Measurements from ENCODE around the gene MEGF8.

Gene MEGF8

GRCh38 chr19:42367929-42368328 lies 42.5 kb downstream of the MEGF8 start:
- no peak overlapping the region for H3K27ac ChIP-seq
- H3K27me3 ChIP-seq: no peaks in the 10 kb centered on the region
- H3K4me3 ChIP-seq: no peak overlapping the region
- peaks cover 0 to 3% (median 0%) of the 10 kb centered on the region in 3 donors for H3K9me3 ChIP-seq
- TF ChIP-seq CTCF (IDR thresholded peaks at IDR 0.05): no peak
- peaks cover 0 to 15% (median 3%) of the 10 kb centered on the region in 4 donors for H3K4me1 ChIP-seq
- intact Hi-C loops (cut with DNase I; ENCODE audit: low total_unique reads): no loop called here
- no peak for DNase-seq
- peaks cover 11 to 51% (median 29%) of the 10 kb centered on the region in 3 donors for H3K36me3 ChIP-seq

GRCh38 chr19:42368360-42368759 lies 42.9 kb downstream of the MEGF8 start:
- Histone ChIP-seq H3K4me3 (no peak overlapping the region), H3K9me3 (peaks cover 0 to 3% (median 0%) of the 10 kb centered on the region in 3 donors), H3K27ac (no peak overlapping the region), H3K4me1 (peaks cover 0 to 15% (median 3%) of the 10 kb centered on the region in 4 donors), H3K27me3 (no peaks in the 10 kb centered on the region), H3K36me3 (peaks cover 7 to 51% (median 24%) of the 10 kb centered on the region in 3 donors)
- no peak for DNase-seq
- no peak for TF ChIP-seq CTCF (IDR thresholded peaks at IDR 0.05)
- intact Hi-C loops (cut with DNase I; ENCODE audit: low total_unique reads): no loop called here

GRCh38 chr19:42368765-42369164 lies 43.3 kb downstream of the MEGF8 start:
- no peaks in the 10 kb centered on the region for H3K27me3 ChIP-seq
- no peak overlapping the region for H3K4me3 ChIP-seq
- H3K27ac ChIP-seq: no peak overlapping the region
- H3K4me1 ChIP-seq: peaks cover 0 to 15% (median 3%) of the 10 kb centered on the region in 4 donors
- H3K9me3 ChIP-seq: peaks cover 0 to 3% (median 0%) of the 10 kb centered on the region in 3 donors
- intact Hi-C loops (cut with DNase I; ENCODE audit: low total_unique reads): no loop called here
- no peak for DNase-seq
- no peak for TF ChIP-seq CTCF (IDR thresholded peaks at IDR 0.05)
- peaks cover 3 to 51% (median 20%) of the 10 kb centered on the region in 3 donors for H3K36me3 ChIP-seq

- no peak for TF ChIP-seq CTCF (IDR thresholded peaks at IDR 0.05)
- H3K36me3 ChIP-seq: peaks cover 0 to 50% (median 13%) of the 10 kb centered on the region in 3 donors
Observed at GRCh38 chr19:42369433-42370067, 44.1 kb downstream of the MEGF8 start.

GRCh38 chr19:42370068-42370520 lies 44.7 kb downstream of the MEGF8 start:
- DNase-seq: no peak
- no peak for TF ChIP-seq CTCF (IDR thresholded peaks at IDR 0.05)
- intact Hi-C loops (cut with DNase I; ENCODE audit: low total_unique reads): no loop called here
- H3K27ac ChIP-seq: no peak overlapping the region
- H3K36me3 ChIP-seq: peaks cover 0 to 56% (median 17%) of the 10 kb centered on the region in 3 donors
- H3K4me3 ChIP-seq: no peak overlapping the region
- H3K27me3 ChIP-seq: no peaks in the 10 kb centered on the region
- no peaks in the 10 kb centered on the region for H3K9me3 ChIP-seq
- H3K4me1 ChIP-seq: peaks cover 0 to 9% (median 3%) of the 10 kb centered on the region in 4 donors

More at GRCh38 chr19:42369433-42370067, 44.1 kb downstream of the MEGF8 start:
- Histone ChIP-seq H3K27me3 (no peaks in the 10 kb centered on the region), H3K4me1 (peaks cover 0 to 15% (median 3%) of the 10 kb centered on the region in 4 donors), H3K4me3 (no peak overlapping the region), H3K9me3 (no peaks in the 10 kb centered on the region), H3K27ac (no peak overlapping the region)
- intact Hi-C loops (cut with DNase I; ENCODE audit: low total_unique reads): no loop called here
- DNase-seq: no peak
